HepG2 (cell line): Measurements from ENCODE around the gene ACO1.

ENCODE experiments used
- EED ChIP-seq: sonication (generic); formaldehyde crosslinking; IDR thresholded peaks from 2 replicates; pipeline ENCODE4 v1.5.0; 2020; ENCODE audit warnings: mild to moderate bottlenecking, missing genetic modification reagents
- FOXK2 ChIP-seq: fragments of 450-650 bp; IDR thresholded peaks from 2 replicates; pipeline ENCODE4 v1.6.1; 2016
- NR3C1 ChIP-seq: sonication (generic); formaldehyde crosslinking; IDR thresholded peaks from 2 replicates; pipeline ENCODE4 v1.4.0; 2020; ENCODE audit warnings: missing genetic modification reagents
- POLR2A ChIP-seq, 2 experiments: IDR thresholded peaks; 2 replicates each; pipeline ENCODE4 v1.6.1; 2011; ENCODE audit warnings: low read depth in 2 of 2, low read length in 2 of 2, mild to moderate bottlenecking in 1 of 2, moderate library complexity in 1 of 2; ENCODE audit not compliant: insufficient read depth in 1 of 2
- SMARCC2 ChIP-seq: fragments of 450-650 bp; IDR thresholded peaks from 2 replicates; pipeline ENCODE4 v1.6.1; 2017; ENCODE audit warnings: antibody characterized with exemption, mild to moderate bottlenecking
- YY1 ChIP-seq: IDR thresholded peaks from 2 replicates; pipeline ENCODE4 v1.6.1; 2011; ENCODE audit warnings: low read length, low read depth, moderate library complexity, mild to moderate bottlenecking; ENCODE audit not compliant: insufficient read depth, insufficient replicate concordance
- TF ChIP-seq, protein P1 (sequence below): sonication (generic); formaldehyde crosslinking; IDR thresholded peaks from 2 replicates; pipeline ENCODE4 v1.5.0; 2020; ENCODE audit warnings: mild to moderate bottlenecking, missing genetic modification reagents, moderate library complexity

DNA sequence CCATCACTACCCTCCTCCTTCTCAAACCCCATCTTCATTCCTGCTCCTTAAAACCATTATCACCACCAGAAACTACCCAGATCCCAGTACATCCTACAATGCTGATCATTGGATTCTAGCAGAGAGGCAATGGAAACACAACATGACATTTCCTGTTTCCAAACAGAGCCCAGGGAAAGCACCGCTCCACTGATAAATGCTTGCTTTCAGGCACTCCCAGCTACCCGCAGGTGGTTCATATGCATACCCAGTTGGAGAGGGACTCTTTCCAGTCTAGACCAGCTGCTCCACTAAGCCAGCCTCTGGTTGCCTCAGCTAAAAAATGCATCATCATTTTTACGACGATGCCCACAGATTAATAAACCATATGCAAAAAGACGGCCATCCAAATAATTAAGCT lies 39.2 kb upstream of the ACO1 start:
- TF ChIP-seq EED = no peak
- no peak for TF ChIP-seq FOXK2
- TF ChIP-seq, protein P1, sequence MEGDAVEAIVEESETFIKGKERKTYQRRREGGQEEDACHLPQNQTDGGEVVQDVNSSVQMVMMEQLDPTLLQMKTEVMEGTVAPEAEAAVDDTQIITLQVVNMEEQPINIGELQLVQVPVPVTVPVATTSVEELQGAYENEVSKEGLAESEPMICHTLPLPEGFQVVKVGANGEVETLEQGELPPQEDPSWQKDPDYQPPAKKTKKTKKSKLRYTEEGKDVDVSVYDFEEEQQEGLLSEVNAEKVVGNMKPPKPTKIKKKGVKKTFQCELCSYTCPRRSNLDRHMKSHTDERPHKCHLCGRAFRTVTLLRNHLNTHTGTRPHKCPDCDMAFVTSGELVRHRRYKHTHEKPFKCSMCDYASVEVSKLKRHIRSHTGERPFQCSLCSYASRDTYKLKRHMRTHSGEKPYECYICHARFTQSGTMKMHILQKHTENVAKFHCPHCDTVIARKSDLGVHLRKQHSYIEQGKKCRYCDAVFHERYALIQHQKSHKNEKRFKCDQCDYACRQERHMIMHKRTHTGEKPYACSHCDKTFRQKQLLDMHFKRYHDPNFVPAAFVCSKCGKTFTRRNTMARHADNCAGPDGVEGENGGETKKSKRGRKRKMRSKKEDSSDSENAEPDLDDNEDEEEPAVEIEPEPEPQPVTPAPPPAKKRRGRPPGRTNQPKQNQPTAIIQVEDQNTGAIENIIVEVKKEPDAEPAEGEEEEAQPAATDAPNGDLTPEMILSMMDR (CRISPR knock-in tag) = no peak
- no peak for TF ChIP-seq POLR2A (IDR thresholded peaks at IDR 0.05; ENCODE audit: insufficient read depth in 1 of 2, low read depth in 2 of 2, low read length in 2 of 2)
- TF ChIP-seq YY1 = no peak
- TF ChIP-seq NR3C1 = no peak
- TF ChIP-seq SMARCC2 = no peak
